GM21825 (cell line): ENCODE measurements around the gene FIGN.

Source experiments
- ATAC-seq: cut with Tn5 transposase; IDR thresholded peaks from one replicate; pipeline ENCODE4 v1.9.1; 2021; ENCODE audit warnings: mild to moderate bottlenecking, moderate library complexity; ENCODE audit not compliant: unreplicated experiment

The FIGN gene

DNA sequence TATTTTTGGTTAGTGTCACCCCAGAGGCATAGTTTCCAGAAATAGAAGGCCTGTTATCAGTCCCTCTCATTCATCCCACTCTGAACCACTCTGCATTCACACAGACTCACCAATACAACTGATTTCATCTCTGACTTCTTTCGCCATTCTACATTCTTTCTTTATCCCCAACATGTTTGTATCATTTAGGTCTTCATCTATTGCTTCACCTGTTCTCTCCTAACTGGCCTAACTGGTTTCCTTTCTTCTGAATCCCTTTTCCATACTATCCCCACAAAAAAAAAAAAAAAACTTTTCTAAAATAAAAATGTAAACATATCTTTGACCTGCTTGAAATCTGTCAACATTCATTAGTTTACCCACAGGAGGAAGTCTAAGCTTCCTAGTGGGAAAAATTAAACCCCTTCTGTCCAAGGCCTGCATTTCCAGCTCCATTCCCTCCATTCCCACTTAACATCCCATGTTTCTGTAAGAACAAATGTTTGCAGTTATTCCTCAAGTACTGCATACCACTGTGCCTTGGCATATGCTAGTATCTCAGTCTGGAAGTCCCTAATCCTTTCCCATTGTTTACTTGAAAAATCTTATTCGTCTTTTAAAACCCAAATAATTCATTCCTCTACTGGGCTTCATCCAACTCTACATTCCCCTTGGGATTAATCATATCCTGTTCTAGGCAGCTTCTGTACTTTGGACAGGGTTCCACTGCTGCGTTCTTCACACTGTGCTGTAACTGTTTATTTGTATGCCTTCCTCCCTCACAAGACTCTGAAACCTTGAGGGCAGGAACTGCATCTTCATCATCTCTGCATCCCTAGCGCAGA lies 68.5 kb downstream of the FIGN start:
- no peak for ATAC-seq

- no peak for ATAC-seq
Observed at GRCh38 chr2:163665817-163666216, 70.0 kb downstream of the FIGN start.

GRCh38 chr2:163665051-163665450 lies 70.8 kb downstream of the FIGN start:
- ATAC-seq = no peak

DNA sequence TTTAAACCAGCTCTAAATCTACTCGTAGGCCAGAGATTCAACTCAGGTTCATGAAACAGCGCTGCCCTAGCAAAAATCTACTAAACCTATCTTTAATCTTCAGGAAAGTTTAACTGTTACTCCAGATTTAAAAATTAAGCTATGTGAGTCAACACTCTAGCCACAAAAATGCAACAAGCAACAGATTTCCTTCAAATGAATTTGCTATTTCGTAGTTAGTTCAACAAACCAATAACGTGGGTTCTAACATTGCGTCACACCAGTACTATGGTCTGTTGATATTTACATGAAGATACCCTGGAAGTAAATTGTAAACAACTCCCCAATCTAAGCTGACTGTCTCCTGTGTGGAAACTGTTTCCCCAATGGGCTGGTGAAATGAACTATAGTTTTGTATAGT lies 71.2 kb downstream of the FIGN start:
- no peak for ATAC-seq

- no peak for ATAC-seq
Observed at GRCh38 chr2:163662141-163662780, 73.5 kb downstream of the FIGN start.

- ATAC-seq = no peak
Observed at GRCh38 chr2:163659224-163659623, 76.6 kb downstream of the FIGN start.

- ATAC-seq = no peak
Observed at GRCh38 chr2:163658556-163658955, 77.3 kb downstream of the FIGN start.

DNA sequence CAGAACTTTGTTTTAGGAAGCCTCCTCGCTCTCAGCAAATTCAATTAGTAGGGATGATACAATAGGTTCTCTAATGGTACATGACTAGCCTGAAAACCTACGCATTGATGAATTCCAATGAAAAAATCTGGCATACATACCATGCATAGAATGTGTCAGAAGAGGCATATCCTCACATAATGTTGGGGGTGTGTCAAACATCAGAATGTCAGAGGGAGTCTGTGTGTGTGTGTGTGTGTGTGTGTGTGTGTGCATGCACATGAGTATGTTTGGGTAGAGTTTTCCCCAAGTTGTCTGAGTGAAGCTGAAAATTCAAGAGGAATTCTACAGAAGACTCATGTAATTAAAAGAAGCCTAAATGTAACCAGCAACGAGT lies 78.5 kb downstream of the FIGN start:
- ATAC-seq = no peak

DNA sequence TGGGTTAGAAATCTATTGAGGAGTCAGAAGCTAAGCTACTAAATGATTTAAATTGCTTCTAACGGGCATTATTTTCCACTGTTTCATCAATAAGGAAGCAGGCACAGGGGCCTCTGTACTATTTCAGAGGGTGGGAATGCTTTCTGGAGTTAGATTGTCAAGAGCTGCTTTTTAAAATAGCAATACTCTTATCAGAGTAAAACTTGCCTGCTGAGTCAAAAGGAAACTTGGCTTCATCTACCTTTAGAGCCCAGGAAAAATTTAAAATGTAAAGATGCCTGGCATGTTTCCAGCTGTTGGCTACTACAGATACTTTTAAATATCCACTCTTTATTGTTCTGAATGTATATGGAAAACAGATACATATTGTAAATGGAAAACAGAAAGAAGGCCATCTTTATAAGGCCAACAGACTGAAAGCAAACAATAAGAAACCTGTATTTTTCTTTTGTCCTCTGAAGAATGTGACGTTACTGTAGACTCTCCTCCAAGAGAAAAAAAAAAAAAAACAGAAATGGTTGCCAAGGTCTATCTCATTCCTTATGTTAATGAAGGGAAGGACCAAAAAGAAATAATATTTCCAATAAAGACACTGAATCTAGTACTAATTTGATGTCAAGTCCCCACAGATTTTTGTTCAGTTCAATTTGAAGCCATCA lies 79.1 kb downstream of the FIGN start:
- no peak for ATAC-seq

GRCh38 chr2:163655667-163656066 lies 80.1 kb downstream of the FIGN start:
- ATAC-seq = no peak

DNA sequence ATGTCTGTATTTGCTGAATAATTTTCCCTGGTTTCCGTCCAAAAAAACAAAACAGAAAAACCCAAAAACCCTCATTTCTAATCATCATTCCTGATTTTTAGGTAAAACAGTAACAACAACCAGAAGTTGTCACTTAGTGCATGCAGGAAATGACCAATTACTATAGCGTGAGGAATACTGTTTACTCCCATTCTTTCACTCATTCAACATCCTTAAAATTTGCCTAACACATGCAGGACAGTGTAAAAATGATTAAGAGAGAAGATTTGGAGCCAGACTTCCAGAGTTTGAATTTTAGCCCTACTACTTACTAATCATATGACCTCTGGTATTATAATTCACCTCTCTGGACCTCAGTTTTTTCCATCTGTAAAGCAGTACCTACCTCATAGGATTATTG lies 83.1 kb downstream of the FIGN start:
- no peak for ATAC-seq

DNA sequence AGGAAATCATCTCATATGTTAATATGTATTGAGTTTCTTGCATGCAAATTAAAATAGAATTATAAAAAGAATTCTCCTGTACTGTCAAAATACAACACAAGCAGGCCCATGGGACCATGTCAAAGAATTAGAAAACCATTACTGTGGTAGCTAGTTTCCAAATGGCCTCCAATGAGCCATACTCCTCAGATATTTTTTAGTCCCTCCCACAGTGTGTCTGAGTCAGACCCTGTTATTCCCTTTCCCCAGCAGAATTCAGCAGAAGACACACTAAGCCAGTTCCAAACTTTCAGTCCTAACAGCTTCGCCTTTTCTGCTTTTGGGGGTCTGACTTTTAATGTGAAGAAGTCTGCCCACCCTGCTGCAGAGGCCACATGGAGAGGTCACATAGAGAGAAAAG lies 86.7 kb downstream of the FIGN start:
- ATAC-seq = no peak

GRCh38 chr2:163647300-163647699 lies 88.5 kb downstream of the FIGN start:
- no peak for ATAC-seq

GRCh38 chr2:163646687-163647086 lies 89.1 kb downstream of the FIGN start:
- no peak for ATAC-seq

GRCh38 chr2:163644238-163644637 lies 91.6 kb downstream of the FIGN start:
- no peak for ATAC-seq

- no peak for ATAC-seq
Observed at GRCh38 chr2:163641986-163642385, 93.8 kb downstream of the FIGN start.

DNA sequence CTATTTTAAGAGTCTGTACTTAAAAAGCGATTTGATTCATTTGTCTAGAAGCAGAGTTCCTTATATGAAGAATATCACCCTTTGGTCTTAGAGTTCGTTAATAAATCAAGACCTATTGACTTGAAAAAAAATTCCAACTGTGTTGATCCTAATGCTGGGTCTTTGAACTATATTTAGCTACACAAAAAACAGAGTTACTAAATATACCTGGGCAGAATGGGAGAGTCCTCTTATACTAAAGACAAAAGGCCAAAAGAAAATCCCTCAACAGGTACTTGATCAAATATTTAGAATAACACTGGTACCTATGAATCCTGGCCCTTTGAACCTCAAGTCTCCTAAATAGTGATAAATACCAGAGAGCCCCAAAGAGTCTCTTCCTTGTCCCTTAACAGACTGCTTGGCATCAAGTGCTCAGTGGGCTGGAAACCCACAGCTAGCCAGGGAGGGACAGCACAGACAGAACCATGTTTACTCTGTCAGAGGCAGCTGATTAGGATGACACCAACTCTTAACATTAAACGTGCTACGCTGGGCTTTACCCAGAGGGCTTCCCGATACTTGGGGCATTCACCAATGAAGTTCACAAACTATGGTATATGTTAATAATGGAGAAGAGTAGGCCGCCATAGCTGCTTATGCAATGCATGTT lies 95.1 kb downstream of the FIGN start:
- no peak for ATAC-seq

- ATAC-seq = no peak
Observed at GRCh38 chr2:163637871-163638270, 97.9 kb downstream of the FIGN start.

GRCh38 chr2:163633291-163633690 lies 102.5 kb downstream of the FIGN start:
- no peak for ATAC-seq

GRCh38 chr2:163630836-163631235 lies 105.0 kb downstream of the FIGN start:
- ATAC-seq = no peak

GRCh38 chr2:163626639-163627109 lies 109.1 kb downstream of the FIGN start:
- ATAC-seq = no peak
